GM06990 (cell line): ENCODE measurements around the gene EVI5L.

Experiments used
- DNase-seq: peaks from one replicate; pipeline ENCODE4 v3.0.0-alpha.2; 2011; ENCODE audit not compliant: insufficient read length; ENCODE audit errors: extremely low read depth
- H3K27me3 ChIP-seq: replicated peaks from 2 replicates; pipeline ENCODE4 v1.6.0; 2011; ENCODE audit warnings: low read length; ENCODE audit not compliant: control insufficient read depth, insufficient read depth
- H3K36me3 ChIP-seq: 2 replicates; pipeline ENCODE4 v1.5.1; 2011; ENCODE audit warnings: low read length; ENCODE audit not compliant: control insufficient read depth, insufficient read depth
- H3K4me3 ChIP-seq: replicated peaks from 2 replicates; pipeline ENCODE4 v1.5.1; 2011; ENCODE audit warnings: low read depth, mild to moderate bottlenecking, control low read depth, low read length
- CTCF ChIP-seq: IDR thresholded peaks from 2 replicates; pipeline ENCODE4 v1.5.1; 2011; ENCODE audit warnings: low read length, control low read depth, mild to moderate bottlenecking, inconsistent platforms; ENCODE audit not compliant: insufficient read depth, poor library complexity, severe bottlenecking

The EVI5L gene

DNA sequence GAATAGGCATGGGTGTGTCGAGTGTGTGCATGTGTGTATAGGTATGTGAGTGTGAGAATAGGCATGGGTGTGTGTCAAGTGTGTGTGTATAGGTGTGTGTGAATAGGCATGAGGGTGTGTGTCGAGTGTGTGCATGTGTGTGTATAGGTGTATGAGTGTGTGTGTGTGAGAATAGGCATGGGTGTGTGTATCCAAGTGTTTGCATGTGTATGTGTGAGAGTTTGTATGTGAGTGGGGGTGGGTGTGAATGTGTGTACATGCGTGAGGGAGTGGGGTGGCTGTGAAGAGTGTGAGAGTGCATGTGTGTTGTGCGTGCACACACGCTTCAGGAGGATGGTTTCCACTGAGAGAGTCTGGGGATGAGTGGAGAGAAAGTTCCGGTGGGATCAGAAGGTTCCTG is 13.5 kb downstream of the EVI5L start:
- Histone ChIP-seq H3K27me3 (no peaks in the 10 kb centered on the region), H3K36me3 (no peaks in the 10 kb centered on the region), H3K4me3 (no peak overlapping the region)
- no peak for TF ChIP-seq CTCF
- no peak for DNase-seq

- no peak for DNase-seq
- H3K36me3 ChIP-seq = no peaks in the 10 kb centered on the region
- H3K4me3 ChIP-seq = no peak overlapping the region
- TF ChIP-seq CTCF = no peak
- no peaks in the 10 kb centered on the region for H3K27me3 ChIP-seq
Measured at GRCh38 chr19:7844405-7844804, 14.4 kb downstream of the EVI5L start.

- H3K27me3 ChIP-seq = no peaks in the 10 kb centered on the region
- no peak overlapping the region for H3K4me3 ChIP-seq
- no peak for DNase-seq
- no peak for TF ChIP-seq CTCF
- no peaks in the 10 kb centered on the region for H3K36me3 ChIP-seq
Measured at GRCh38 chr19:7844951-7845350, 14.9 kb downstream of the EVI5L start.

DNA sequence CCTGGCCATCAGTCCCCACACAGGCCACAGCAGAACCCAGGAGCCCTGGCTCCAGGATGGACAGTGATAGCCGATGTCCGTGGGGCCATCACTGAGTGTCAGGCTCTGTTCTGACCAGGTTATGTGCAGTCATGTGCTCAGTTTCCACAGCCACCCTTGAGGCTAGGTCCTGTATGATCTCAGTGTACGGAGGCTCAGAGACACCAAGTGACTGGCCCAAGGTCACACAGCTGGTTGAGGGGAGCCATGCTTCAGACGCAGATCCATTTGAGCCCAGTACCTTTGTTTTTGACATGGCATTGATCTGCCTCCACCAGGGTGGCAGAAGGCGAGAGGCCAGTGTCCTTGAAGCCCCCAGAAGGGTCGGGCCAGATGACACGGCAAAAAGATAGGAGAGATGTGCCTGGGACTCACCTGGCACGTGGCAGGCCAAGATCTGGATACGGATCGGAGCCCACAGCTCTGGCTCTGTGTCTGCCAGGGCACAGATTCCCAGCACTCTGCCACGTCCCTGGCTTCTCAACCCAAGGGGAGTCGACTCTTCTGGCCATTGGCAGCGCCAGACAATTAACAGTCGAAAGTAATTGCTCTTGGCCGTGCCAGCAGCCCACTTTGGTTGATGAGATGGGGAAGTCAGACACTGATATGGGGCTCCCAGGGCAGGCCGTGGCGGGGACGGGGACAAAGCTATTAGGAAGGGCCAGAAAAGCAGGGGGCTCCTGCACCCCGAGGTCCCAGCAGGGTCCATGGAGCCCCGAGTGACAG is 15.6 kb downstream of the EVI5L start:
- no peak for TF ChIP-seq CTCF
- no peaks in the 10 kb centered on the region for H3K27me3 ChIP-seq
- no peaks in the 10 kb centered on the region for H3K36me3 ChIP-seq
- no peak for DNase-seq
- no peak overlapping the region for H3K4me3 ChIP-seq

- no peaks in the 10 kb centered on the region for H3K27me3 ChIP-seq
- no peak overlapping the region for H3K4me3 ChIP-seq
- TF ChIP-seq CTCF = no peak
- no peak for DNase-seq
- H3K36me3 ChIP-seq = no peaks in the 10 kb centered on the region
Measured at GRCh38 chr19:7846155-7846646, 16.2 kb downstream of the EVI5L start.
